ENCODE data around the gene CIAO1.
"Not testable (repeated sequence)": the region's sequence is repeated elsewhere in the genome, so short reads cannot be mapped to it uniquely, and the experiment has no call there.

CIAO1 gene

DNA sequence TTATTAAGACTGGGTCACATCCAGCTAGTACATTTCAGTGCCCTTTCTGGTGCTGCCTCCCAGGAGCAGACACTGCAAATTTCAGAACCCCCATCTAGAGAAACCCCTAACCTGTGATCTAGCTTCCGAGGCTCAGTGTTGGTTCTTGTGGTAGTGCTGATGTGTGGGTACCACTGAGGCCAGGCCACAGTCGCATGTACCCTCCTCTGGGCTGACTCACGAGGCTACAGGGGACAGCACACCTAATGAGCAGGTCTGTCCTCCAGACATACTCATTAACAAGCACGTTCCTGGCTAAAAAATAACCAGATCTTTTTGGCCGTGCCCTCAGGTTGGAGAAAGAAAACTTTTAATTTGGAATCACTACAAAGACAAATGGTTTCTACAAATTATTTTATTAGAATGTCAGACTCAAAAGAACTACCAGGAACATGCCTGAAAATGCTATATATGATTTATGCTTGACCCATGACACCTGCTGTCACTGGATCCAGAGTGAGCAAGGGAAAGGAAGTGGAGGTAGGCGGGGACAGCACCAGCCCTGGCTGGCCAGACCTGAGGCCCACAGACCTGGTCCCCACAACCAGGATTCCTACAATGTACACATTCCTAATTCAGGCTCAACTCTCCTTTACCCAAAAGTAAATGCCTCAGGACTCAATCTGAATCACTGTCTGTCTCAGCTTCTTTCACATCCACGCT is 8.5 kb downstream of the CIAO1 start:
- no peak overlapping the region for H3K4me3 Mint-ChIP-seq
- peak overlapping the region; percentile 11 for H3K27ac Mint-ChIP-seq
- H3K4me1 Mint-ChIP-seq (ENCODE audit: low read depth) = no peaks in the 10 kb centered on the region
- peaks cover 100% of the 10 kb centered on the region for H3K36me3 Mint-ChIP-seq (ENCODE audit: low read depth)
- no peaks in the 10 kb centered on the region for H3K27me3 Mint-ChIP-seq
- no peaks in the 10 kb centered on the region for H3K9me3 Mint-ChIP-seq
- intact Hi-C loops (cut with micrococcal nuclease) = no loop called here

DNA sequence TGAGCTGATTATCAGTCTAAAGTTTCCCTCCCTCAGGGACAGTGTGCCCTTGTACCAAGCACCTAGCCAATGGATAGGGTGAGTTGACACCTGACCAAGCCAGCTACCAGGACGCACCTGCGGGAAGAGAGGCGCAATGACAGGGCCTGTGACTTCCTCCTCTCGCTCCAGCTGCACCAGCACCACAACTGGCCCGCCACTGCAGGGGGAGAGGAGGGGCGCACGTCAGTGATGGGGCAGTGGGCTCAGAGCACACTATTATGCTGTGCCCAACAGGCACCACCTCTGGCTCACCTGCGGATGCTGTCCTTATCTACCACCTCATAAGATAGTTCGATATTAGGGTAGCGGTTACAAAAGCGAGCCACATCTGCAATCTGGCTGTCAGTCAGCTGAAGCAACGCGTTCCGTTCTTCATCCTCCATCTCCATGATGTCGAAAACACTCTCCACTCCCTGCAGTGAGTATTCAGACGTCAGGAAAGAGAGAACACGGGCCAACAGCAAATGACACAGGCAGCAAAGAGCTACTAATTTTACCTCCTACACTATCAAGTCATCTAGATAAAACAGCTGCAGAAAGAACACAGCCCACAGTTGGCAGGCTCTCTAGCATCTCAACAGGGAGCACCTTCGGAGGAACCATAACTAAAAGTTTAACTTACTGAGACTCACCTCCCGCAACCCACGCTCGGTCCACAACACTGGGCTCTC is 10.9 kb downstream of the CIAO1 start:
- H3K4me3 Mint-ChIP-seq = no peak overlapping the region

DNA sequence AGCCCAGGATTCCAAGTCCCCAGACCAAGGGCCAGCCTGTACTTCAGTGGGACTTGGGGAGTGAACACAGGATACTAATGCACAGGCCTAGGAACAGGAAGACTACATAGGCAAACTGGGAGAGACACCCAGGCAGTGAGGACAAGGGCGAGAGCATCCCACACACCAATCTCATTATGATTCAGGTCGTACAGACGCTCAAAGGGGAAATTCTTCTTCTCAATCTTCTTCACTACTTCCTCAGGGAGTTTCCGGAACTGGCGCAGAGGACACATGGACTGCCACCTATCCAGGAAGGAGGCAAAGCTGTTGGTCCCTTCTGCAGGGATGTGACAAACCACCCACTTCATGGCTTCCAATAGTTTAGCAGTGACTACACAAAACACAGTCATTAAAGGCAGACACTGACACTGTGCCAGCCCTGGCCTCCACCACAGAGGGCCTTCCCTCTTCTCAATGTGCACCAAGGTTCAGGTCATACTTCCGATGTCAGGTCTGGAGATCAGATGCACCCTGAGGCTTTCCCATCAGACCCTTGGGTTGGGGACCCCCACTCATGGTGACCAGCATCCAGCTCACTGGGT is 21.3 kb downstream of the CIAO1 start:
- intact Hi-C loops (cut with micrococcal nuclease) = no loop called here
- H3K27me3 Mint-ChIP-seq = no peaks in the 10 kb centered on the region
- no peak overlapping the region for H3K27ac Mint-ChIP-seq
- H3K4me3 Mint-ChIP-seq = no peak overlapping the region
- H3K9me3 Mint-ChIP-seq = no peaks in the 10 kb centered on the region
- H3K36me3 Mint-ChIP-seq (ENCODE audit: low read depth) = peaks cover 100% of the 10 kb centered on the region
- peaks cover 5% of the 10 kb centered on the region for H3K4me1 Mint-ChIP-seq (ENCODE audit: low read depth)

More for the DNA sequence above, 10.9 kb downstream of the CIAO1 start:
- intact Hi-C loops (cut with micrococcal nuclease) = no loop called here
- Mint-ChIP-seq H3K36me3 (ENCODE audit: low read depth) (peaks cover 100% of the 10 kb centered on the region), H3K27ac (no peak overlapping the region), H3K27me3 (no peaks in the 10 kb centered on the region), H3K9me3 (no peaks in the 10 kb centered on the region), H3K4me1 (ENCODE audit: low read depth) (no peaks in the 10 kb centered on the region)

DNA sequence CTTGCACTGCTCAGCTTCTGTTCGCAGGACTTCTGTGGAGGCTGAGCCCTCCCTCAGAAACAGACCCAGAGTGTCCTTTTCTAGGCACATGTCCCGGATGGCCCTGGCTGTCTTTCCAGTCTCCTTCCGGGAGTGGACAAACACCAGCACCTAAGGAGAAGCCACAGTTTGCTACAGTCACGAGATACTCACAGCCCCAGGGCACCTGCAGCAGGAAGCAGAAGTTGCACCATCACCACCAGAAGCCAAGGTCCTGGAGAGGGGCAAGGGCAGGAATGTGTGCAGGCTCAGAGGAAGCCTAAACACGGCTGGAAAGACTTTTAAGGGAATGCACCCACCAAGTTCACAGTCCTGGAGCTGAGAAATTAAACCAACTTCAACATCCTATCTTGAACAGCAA is 25.7 kb downstream of the CIAO1 start:
- Mint-ChIP-seq H3K4me1 (ENCODE audit: low read depth) (peaks cover 5% of the 10 kb centered on the region), H3K4me3 (no peak overlapping the region), H3K9me3 (no peaks in the 10 kb centered on the region), H3K27ac (no peak overlapping the region), H3K27me3 (no peaks in the 10 kb centered on the region), H3K36me3 (ENCODE audit: low read depth) (peaks cover 100% of the 10 kb centered on the region)
- intact Hi-C loops (cut with micrococcal nuclease) = no loop called here

DNA sequence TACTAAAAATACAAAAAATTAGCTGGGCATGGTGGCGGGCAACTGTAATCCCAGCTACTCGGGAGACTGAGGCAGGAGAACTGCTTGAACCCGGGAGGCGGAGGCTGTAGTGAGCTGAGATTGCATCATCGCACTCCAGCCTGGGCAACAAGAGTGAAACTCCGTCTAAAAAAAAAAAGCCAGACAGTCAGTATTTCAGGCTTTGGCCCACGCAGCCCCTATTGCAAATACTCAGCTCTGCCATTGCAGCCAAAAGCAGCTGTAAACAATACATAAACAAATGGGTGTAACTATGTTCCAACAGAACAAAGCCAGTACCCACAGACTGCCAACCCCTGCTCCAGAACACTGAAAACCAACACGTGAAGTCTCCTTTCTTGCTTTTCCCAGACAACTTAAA is 28.2 kb downstream of the CIAO1 start:
- H3K27me3 Mint-ChIP-seq; H3K9me3 Mint-ChIP-seq; intact Hi-C loops (cut with micrococcal nuclease); H3K4me3 Mint-ChIP-seq; H3K27ac Mint-ChIP-seq: not testable (repeated sequence)
- H3K4me1 Mint-ChIP-seq (ENCODE audit: low read depth) = peaks cover 15% of the 10 kb centered on the region
- peaks cover 100% of the 10 kb centered on the region for H3K36me3 Mint-ChIP-seq (ENCODE audit: low read depth)

DNA sequence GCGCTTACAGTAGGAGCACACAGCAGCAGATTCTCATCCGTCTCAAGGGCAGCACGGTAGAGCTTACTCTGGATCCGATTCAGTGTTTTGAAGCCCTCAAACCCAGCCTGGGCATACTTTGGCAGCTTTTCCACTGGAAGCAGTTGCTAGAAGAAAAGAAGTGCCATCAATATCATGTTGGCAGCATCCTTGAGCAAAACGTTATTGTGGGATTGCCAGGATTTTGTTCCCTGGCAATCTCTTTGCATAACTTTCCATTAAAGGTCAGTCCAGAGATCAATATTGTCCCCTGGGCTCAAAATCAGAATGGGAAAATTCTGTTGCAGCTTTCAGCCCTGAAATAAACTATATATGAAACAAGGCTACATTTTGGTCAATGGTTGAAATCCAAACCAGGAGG is 30.9 kb downstream of the CIAO1 start:
- Mint-ChIP-seq H3K9me3 (no peaks in the 10 kb centered on the region), H3K4me1 (ENCODE audit: low read depth) (peaks cover 29% of the 10 kb centered on the region)
- intact Hi-C loops (cut with micrococcal nuclease) = no loop called here

DNA sequence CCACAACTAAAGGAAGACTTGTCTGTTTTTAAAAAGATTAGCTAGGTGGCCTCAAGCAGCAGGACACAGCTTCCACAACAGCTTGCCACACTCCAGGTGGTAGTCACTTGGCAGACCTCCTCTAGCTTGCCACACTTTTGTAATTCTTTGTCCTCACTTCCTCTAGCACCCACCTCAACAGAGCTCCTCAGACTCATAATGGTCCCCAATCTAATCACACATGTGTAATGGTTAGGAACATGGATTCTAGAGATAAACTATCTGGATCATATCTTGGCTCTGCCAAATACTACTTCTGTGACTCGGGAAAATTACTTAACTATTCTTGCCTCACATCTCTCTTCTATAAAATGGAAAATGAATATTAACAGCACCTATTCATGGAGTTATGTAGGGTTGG is 35.8 kb downstream of the CIAO1 start:
- Mint-ChIP-seq H3K9me3 (no peaks in the 10 kb centered on the region), H3K4me3 (no peak overlapping the region), H3K4me1 (ENCODE audit: low read depth) (peaks cover 68% of the 10 kb centered on the region), H3K27me3 (no peaks in the 10 kb centered on the region), H3K27ac (peak overlapping the region; percentile 21), H3K36me3 (ENCODE audit: low read depth) (peaks cover 100% of the 10 kb centered on the region)
- intact Hi-C loops (cut with micrococcal nuclease) = no loop called here

More for the DNA sequence above, 30.9 kb downstream of the CIAO1 start:
- peaks cover 100% of the 10 kb centered on the region for H3K36me3 Mint-ChIP-seq (ENCODE audit: low read depth)
- no peak overlapping the region for H3K4me3 Mint-ChIP-seq
- no peaks in the 10 kb centered on the region for H3K27me3 Mint-ChIP-seq
- no peak overlapping the region for H3K27ac Mint-ChIP-seq

DNA sequence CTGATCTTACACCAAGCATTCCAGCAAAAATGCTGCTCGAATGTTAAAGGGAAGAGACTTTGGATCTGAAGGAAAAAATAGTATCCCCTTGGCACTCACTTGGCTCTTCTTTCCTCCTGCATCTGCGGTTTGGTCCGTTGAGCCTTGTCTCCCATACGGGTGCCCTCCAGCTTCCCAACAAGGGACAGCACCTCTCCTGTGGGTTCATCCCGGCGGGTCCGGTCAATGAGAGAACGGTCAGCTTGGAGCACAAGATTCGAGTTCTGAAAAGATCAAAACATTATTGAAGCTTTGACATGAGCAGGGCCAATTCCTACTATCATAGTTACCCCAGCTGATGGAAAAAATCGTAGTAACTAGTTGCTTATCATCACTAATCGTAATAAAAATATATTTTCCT is 38.6 kb downstream of the CIAO1 start:
- intact Hi-C loops (cut with micrococcal nuclease) = loop anchor here (2.0 to 5.0 kb wide), 3 partner anchors 16 to 204 kb away; no protein-coding TSS in a partner anchor
- H3K4me1 Mint-ChIP-seq (ENCODE audit: low read depth) = peaks cover 71% of the 10 kb centered on the region
- no peaks in the 10 kb centered on the region for H3K27me3 Mint-ChIP-seq
- H3K36me3 Mint-ChIP-seq (ENCODE audit: low read depth) = peaks cover 98% of the 10 kb centered on the region
- H3K9me3 Mint-ChIP-seq = no peaks in the 10 kb centered on the region
- peak overlapping the region; percentile 94 for H3K4me3 Mint-ChIP-seq
- H3K27ac Mint-ChIP-seq = peak overlapping the region; percentile 96

DNA sequence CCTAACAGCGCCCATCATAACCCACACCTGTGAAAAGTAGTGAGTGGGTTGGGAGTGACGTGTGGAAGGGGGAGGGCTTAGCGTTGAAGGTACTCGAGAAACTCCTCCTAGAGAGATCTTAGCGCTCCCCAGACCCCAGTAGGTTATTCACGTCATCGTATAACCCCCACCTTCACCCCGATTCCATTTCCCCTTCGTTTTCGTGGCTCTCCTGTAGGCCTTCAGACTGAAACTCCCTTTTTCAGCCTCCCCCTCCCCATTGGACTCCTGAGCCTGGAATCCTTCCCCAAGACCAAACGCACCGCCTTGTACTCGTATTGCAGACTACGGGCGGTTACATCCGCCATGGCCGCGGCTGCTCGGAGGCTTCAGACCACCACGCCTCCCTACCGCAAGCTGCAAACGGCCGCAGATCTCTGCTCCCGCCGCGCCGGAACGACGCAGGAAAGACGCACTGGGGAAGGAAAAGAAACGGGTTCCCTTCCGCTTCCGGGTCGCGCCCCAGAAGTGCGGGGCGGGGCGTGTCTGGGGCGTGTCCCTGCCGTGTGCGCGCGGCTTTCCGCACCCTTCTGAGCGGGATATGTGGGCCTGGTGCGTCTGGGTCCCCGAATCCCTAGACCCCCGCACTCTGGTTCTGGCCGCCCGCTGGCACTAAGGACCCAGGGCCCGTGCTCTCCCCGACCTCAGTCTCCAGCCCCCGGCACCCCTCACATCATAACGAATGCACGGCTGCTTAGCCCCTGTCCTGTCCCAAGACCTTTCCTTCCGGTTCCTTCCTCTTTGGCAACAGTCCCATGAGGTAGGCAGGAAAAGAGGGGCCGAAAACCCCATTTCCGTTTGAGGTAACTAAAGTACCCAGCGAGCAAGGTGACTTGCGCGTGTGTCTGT is 39.3 kb downstream of the CIAO1 start, which contains the start of gene SNRNP200:
TSS of gene SNRNP200 (minus strand) at position 456 of the 888 bp plus-strand sequence. CDS start at position 347, 109 bp downstream.
- intact Hi-C loops (cut with micrococcal nuclease) = loop anchor here (2.0 to 5.0 kb wide), 3 partner anchors 15 to 203 kb away; no protein-coding TSS in a partner anchor
- peaks cover 98% of the 10 kb centered on the region for H3K36me3 Mint-ChIP-seq (ENCODE audit: low read depth)
- peak within 1 kb of the TSS; percentile 96 for H3K27ac Mint-ChIP-seq
- no peaks in the 10 kb centered on the region for H3K9me3 Mint-ChIP-seq
- H3K27me3 Mint-ChIP-seq = no peaks in the 10 kb centered on the region
- peaks cover 75% of the 10 kb centered on the region for H3K4me1 Mint-ChIP-seq (ENCODE audit: low read depth)
- peak within 1 kb of the TSS; percentile 94 for H3K4me3 Mint-ChIP-seq

DNA sequence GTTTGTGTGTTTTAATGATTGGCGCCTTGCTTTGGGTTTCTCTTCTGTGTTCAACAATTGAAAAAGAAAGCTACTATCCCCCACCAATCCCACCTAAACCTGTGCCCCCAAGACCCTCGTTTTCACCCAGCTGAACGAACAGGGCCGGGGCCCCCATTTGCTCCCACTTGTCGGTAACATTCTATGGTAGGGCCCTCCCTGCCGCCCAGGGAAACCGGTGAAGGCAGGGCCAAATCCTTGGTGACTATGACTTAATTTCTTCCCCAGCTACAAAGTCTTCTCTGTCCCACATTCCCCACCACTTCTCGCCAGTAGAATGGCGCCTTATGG is 39.9 kb downstream of the CIAO1 start:
- Mint-ChIP-seq H3K36me3 (ENCODE audit: low read depth) (peaks cover 97% of the 10 kb centered on the region), H3K27me3 (no peaks in the 10 kb centered on the region), H3K9me3 (no peaks in the 10 kb centered on the region), H3K27ac (peak overlapping the region; percentile 96), H3K4me3 (peak overlapping the region; percentile 94), H3K4me1 (ENCODE audit: low read depth) (peaks cover 74% of the 10 kb centered on the region)
- intact Hi-C loops (cut with micrococcal nuclease) = loop anchor here (2.0 to 5.0 kb wide), 3 partner anchors 15 to 203 kb away; no protein-coding TSS in a partner anchor

DNA sequence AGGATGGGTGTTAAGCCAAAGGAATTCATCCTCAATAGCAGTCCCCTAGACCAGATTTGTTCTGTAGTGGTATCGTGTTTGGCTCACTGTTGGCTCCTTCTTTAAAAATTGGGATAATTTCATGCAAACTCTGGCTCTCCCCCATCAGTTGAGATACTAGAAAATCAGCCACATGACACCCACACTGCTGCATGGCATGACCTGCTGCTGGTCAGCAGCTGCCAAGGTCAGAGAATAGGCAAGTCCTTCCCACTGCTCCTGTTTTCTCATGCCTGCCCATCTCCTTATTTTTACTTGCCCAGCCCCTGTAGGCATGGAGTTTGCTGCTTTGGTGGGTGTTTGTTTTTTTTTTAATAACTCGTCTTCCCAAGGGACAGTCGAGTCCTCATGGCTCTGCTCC is 40.3 kb downstream of the CIAO1 start:
- intact Hi-C loops (cut with micrococcal nuclease) = loop anchor here (5.0 kb wide), 1 partner anchor 36 kb away; no protein-coding TSS in a partner anchor
- Mint-ChIP-seq H3K36me3 (ENCODE audit: low read depth) (peaks cover 97% of the 10 kb centered on the region), H3K4me1 (ENCODE audit: low read depth) (peaks cover 70% of the 10 kb centered on the region), H3K27ac (peak overlapping the region; percentile 96), H3K9me3 (no peaks in the 10 kb centered on the region), H3K4me3 (peak overlapping the region; percentile 94), H3K27me3 (no peaks in the 10 kb centered on the region)

DNA sequence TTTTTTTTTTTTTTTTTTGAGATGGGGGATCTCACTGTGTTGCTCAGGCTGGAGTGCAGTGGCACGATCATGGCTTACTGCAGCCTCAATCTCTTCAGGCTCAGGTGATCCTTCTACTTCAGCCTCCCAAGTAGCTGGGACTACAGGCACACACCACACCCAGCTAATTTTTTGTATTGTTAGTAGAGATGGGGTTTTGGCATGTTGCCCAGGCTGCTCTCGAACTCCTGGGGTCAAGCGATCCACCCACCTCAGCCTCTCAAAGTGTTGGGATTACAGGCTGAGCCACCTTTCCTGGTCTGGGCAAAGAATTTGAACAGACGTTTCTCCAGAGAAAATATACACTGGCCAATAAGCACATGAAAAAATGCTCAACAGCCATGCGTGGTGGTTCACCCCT is 42.2 kb downstream of the CIAO1 start:
- intact Hi-C loops (cut with micrococcal nuclease) = loop anchor here (5.0 kb wide), 1 partner anchor 34 kb away; no protein-coding TSS in a partner anchor
- H3K9me3 Mint-ChIP-seq = no peaks in the 10 kb centered on the region
- peaks cover 69% of the 10 kb centered on the region for H3K4me1 Mint-ChIP-seq (ENCODE audit: low read depth)
- H3K27me3 Mint-ChIP-seq = no peaks in the 10 kb centered on the region
- H3K36me3 Mint-ChIP-seq (ENCODE audit: low read depth) = peaks cover 97% of the 10 kb centered on the region
- H3K27ac Mint-ChIP-seq = peak overlapping the region; percentile 76
- H3K4me3 Mint-ChIP-seq = no peak overlapping the region

DNA sequence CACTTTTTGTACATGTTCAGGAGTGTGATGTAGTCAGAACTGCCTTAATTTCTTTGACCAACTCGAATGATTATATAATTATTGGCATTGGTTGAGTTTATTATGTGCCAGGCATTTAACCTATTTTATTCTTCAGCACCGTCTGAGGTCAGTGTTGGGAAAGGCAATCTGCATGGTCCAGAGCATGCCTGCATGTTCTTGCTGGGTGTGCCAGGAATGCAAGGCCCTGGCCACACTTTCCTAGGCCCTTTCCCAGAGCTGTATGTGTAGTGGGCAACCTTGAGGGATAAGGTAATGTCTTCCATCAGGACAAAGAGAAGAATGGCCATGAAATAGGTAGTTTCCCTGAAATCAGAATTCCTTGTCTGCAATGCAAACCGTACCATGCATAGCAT is 49.0 kb downstream of the CIAO1 start:
- Mint-ChIP-seq H3K4me3 (no peak overlapping the region), H3K4me1 (ENCODE audit: low read depth) (peaks cover 58% of the 10 kb centered on the region), H3K27ac (no peak overlapping the region), H3K36me3 (ENCODE audit: low read depth) (peaks cover 85% of the 10 kb centered on the region), H3K27me3 (no peaks in the 10 kb centered on the region), H3K9me3 (no peaks in the 10 kb centered on the region)
- intact Hi-C loops (cut with micrococcal nuclease) = no loop called here
